Panc1 (cell line): ENCODE data around the gene GAS2. TPM values are rescaled to one million over a fixed set of nuclear protein-coding genes. Genes with fewer than 3 reads are reported as not detected.

Source experiments
- ATAC-seq: fragments of 200-7000 bp; cut with Tn5 transposase; 2 replicates; pipeline ENCODE4 v1.9.1; 2020; ENCODE audit warnings: mild to moderate bottlenecking, moderate library complexity
- BruUV-seq: library from RNA; stranded (reverse); fragments of 400-500 nt; replicated peaks from 2 replicates; lab custom pipeline; 2021; lab: Mats Ljungman, UMichigan
- CTCF ChIA-PET: fragments of 300-600 bp; sonication (Branson Sonifier 250); formaldehyde crosslinking; loops from one replicate; lab custom pipeline; 2022; ENCODE audit warnings: antibody characterized with exemption; lab: Charles Lee
- POLR2A ChIA-PET: fragments of 300-600 bp; sonication (Branson Sonifier 250); formaldehyde crosslinking; loops from one replicate; lab custom pipeline; 2022; ENCODE audit warnings: antibody characterized with exemption; lab: Charles Lee
- DNase-seq: peaks from one replicate; pipeline ENCODE4 v3.0.0-alpha.2; 2010; ENCODE audit warnings: low read depth, low spot score
- H3K27ac ChIP-seq: 2 replicates; pipeline ENCODE4 v1.5.1; 2011; ENCODE audit warnings: mild to moderate bottlenecking, low read length, inconsistent platforms
- H3K27me3 ChIP-seq: fragments of 200-500 bp; sonication (Bioruptor generic); 2 replicates; pipeline ENCODE4 v1.6.0; 2014; ENCODE audit warnings: low read length, inconsistent platforms; ENCODE audit not compliant: control insufficient read depth, insufficient read depth
- H3K36me3 ChIP-seq: fragments of 200-500 bp; sonication (Bioruptor generic); 2 replicates; pipeline ENCODE4 v1.5.1; 2014; ENCODE audit warnings: inconsistent platforms, mild to moderate bottlenecking, low read length, moderate library complexity; ENCODE audit not compliant: control insufficient read depth, insufficient read depth
- H3K4me1 ChIP-seq: 2 replicates; pipeline ENCODE4 v1.5.1; 2011; ENCODE audit warnings: inconsistent platforms, mild to moderate bottlenecking, low read length, moderate library complexity; ENCODE audit not compliant: control insufficient read depth, insufficient read depth
- H3K4me3 ChIP-seq, 2 experiments: 2 replicates each; pipeline ENCODE4 v1.5.1; 2011 to 2012; ENCODE audit warnings: low read depth in 2 of 2, low read length in 2 of 2, mild to moderate bottlenecking in 2 of 2, inconsistent platforms in 1 of 2, moderate library complexity in 1 of 2
- H3K9me3 ChIP-seq: fragments of 200-500 bp; sonication (Bioruptor generic); 2 replicates; pipeline ENCODE4 v1.5.1; 2014; ENCODE audit warnings: low read depth, mild to moderate bottlenecking, inconsistent platforms, low read length, moderate library complexity; ENCODE audit not compliant: control insufficient read depth, insufficient read depth
- CTCF ChIP-seq: fragments of 450-650 bp; IDR thresholded peaks from 2 replicates; pipeline ENCODE4 v1.5.1; 2017; ENCODE audit warnings: mild to moderate bottlenecking
- POLR2AphosphoS5 ChIP-seq: IDR thresholded peaks from 2 replicates; pipeline ENCODE4 v1.6.1; 2012; ENCODE audit warnings: mild to moderate bottlenecking, low read depth, low read length, moderate library complexity
- REST ChIP-seq, 2 experiments: IDR thresholded peaks; 2 replicates each; pipeline ENCODE4 v1.6.1; 2011 to 2012; ENCODE audit warnings: low read depth in 2 of 2, control low read depth in 1 of 2, low read length in 1 of 2, mild to moderate bottlenecking in 1 of 2, moderate library complexity in 1 of 2; ENCODE audit not compliant: insufficient read depth in 1 of 2
- SIN3A ChIP-seq: IDR thresholded peaks from 2 replicates; pipeline ENCODE4 v1.6.1; 2012; ENCODE audit warnings: low read depth, mild to moderate bottlenecking, low read length, moderate library complexity, borderline replicate concordance; ENCODE audit not compliant: insufficient read depth
- TCF7L2 ChIP-seq: IDR thresholded peaks from 2 replicates; pipeline ENCODE4 v1.6.1; 2011; ENCODE audit warnings: mild to moderate bottlenecking, low read depth, low read length, inconsistent platforms
- in situ Hi-C: cut with HindIII; loops from 2 replicates; pipeline ENCODE4 v1.10.0; 2016; ENCODE audit warnings: low sequenced_read_pairs, low pct_unique_long_range_greater_than_20kb
- intact Hi-C: fragments of 100-400 bp; cut with micrococcal nuclease; formaldehyde crosslinking; loops from one replicate; pipeline ENCODE4 v1.10.0; 2022; ENCODE audit not compliant: unreplicated experiment
- total RNA-seq: library from RNA; stranded (reverse); gene quantifications from one replicate; pipeline ENCODE4 v1.2.1, GENCODE V29; 2021; ENCODE audit not compliant: unreplicated experiment

The GAS2 gene
- total RNA-seq, 1 experiment from 2014 or later: 0.87 TPM

GRCh38 chr11:22797047-22797446 is 130.6 kb downstream of the GAS2 start:
- Histone ChIP-seq H3K27me3 (no peaks in the 10 kb centered on the region), H3K4me1 (no peaks in the 10 kb centered on the region), H3K27ac (no peak overlapping the region), H3K4me3 (no peak overlapping the region), H3K9me3 (no peaks in the 10 kb centered on the region), H3K36me3 (no peaks in the 10 kb centered on the region)
- ChIA-PET POLR2A (no interaction called here), CTCF (no interaction called here)
- intact Hi-C loops (no loop called here), in situ Hi-C loops (no loop called here)
- no peak for DNase-seq
- TF ChIP-seq POLR2AphosphoS5 (no peak), CTCF (no peak), TCF7L2 (no peak), REST (IDR thresholded peaks at IDR 0.05; ENCODE audit: insufficient read depth in 1 of 2, low read depth in 2 of 2, low read length in 1 of 2) (no peak), SIN3A (no peak)
- BruUV-seq: no TSS peak
- ATAC-seq: no peak

GRCh38 chr11:22798901-22799300 is 132.5 kb downstream of the GAS2 start:
- no peaks in the 10 kb centered on the region for H3K9me3 ChIP-seq
- H3K27ac ChIP-seq: no peak overlapping the region
- H3K27me3 ChIP-seq: no peaks in the 10 kb centered on the region; the same call in 1 of the 2 replicates
- H3K4me1 ChIP-seq: no peaks in the 10 kb centered on the region
- in situ Hi-C loops: no loop called here
- no peaks in the 10 kb centered on the region for H3K36me3 ChIP-seq
- H3K4me3 ChIP-seq: no peak overlapping the region
- ChIA-PET CTCF (no interaction called here), POLR2A (no interaction called here)
- DNase-seq (no peak), ATAC-seq (no peak)
- intact Hi-C loops: no loop called here
- BruUV-seq: no TSS peak
- TF ChIP-seq SIN3A (no peak), POLR2AphosphoS5 (no peak), REST (IDR thresholded peaks at IDR 0.05; ENCODE audit: insufficient read depth in 1 of 2, low read depth in 2 of 2, low read length in 1 of 2) (no peak), CTCF (no peak), TCF7L2 (no peak)
